Lung microvascular endothelial cell (primary cell): ENCODE data around the gene CNST. TPM values are rescaled to one million over a fixed set of nuclear protein-coding genes. Genes with fewer than 3 reads are reported as not detected.
"Not testable (repeated sequence)": the region's sequence is repeated elsewhere in the genome, so short reads cannot be mapped to it uniquely, and the experiment has no call there.

Source experiments
- DNase-seq, 2 donors: peaks; one replicate each; pipeline versions ENCODE4 v3.0.0 to v3.0.0-alpha.2; 2010; ENCODE audit warnings: low read depth in 2 of 2
- total RNA-seq: library from RNA; depleted of rRNA; stranded (reverse); fragments of >200 nt; gene quantifications from 2 replicates; pipeline ENCODE4 v1.2.1, GENCODE V29; 2014

CNST gene
- total RNA-seq, 1 donor from 2014 or later: 32.5 TPM

DNA sequence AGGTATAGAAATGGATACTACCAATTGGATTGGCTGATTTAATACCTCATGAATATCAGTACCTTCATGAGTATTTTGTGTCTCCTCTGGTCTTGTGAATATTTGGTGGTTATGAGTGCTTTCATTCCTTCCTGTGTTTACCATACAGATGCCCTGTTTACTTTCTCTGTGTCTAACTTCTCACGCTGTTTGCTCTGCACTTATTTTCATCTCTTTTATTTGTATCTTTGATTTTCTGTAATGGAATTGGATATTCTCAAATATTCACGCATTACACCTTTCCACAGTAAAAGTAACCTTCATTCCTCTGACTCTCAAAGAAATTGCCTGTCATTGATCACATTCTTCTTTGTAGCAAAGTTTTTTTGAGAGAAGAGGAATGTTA lies 16.8 kb downstream of the CNST start:
- no peak for DNase-seq

DNA sequence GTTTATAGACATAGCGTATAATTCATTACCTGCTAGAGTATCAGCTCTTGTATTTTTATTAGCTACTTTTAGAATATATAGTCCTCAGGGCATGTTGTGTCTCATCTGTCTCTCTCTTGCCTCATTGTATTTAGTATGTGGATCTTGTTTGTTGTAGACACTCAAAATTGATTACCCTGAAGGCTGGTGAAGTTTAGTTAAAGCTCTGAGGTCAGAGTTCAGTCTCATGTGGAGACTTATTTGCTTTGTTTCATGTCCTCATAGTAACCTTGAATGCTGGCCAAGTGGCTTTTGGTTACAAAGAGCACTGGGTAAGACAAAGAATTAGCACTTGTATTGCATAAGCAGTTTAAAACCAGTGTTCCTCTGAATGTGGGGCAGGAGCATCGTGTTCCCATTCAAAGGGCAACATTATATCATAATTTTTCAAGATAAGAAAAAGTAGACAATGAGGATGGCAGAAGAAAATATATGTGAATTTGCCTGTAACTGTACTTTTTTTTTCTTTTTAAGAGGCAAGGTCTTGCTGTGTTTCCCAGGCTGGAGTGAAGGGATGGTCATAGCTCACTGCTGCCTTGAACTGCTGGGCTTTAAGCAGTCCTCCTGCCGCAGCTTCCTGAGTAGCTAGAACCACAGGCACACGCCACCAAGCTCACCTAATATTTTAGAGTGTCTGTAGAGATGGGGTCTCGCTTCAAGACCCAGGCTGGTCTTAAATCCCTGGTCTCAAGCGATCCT lies 17.4 kb downstream of the CNST start:
- DNase-seq: peak; percentile 29 to 58

DNA sequence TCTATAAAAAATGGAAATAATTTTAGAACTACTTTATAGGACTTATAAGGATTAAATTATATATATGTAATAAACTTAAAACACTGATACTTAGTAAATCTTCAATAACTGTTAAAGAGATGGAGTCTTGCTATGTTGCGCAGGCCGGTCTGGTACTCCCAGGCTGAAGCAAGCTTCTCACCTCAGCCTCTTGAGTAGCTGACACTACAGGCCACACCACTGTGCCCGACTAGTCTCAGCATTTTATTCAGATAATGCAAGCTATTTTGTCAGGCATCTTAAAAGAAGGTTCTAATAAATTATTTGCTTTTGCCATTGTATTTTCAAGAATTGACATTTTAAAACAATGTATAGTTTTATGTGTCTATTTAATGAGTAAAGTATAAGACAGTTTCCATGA lies 20.8 kb downstream of the CNST start:
- no peak for DNase-seq

DNA sequence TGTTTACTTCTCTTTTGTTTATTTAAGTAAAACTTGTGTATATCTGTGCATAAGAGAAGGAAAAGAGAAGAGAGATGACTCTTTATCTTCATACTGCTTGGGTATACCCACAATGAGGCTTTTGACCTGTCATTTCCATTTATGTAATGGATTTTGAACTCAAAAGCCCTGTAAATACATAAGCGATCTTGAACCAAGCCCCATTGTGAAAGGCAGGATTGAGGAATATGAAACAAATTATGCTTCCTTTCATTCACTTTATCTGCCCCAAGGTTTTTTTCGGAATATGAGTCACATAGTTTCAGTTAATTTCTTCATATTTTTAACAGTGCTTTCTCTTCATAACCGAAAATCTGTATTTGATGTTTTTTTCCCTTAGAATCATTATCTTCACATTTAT lies 21.4 kb downstream of the CNST start:
- DNase-seq: peak; percentile 63 to 73

DNA sequence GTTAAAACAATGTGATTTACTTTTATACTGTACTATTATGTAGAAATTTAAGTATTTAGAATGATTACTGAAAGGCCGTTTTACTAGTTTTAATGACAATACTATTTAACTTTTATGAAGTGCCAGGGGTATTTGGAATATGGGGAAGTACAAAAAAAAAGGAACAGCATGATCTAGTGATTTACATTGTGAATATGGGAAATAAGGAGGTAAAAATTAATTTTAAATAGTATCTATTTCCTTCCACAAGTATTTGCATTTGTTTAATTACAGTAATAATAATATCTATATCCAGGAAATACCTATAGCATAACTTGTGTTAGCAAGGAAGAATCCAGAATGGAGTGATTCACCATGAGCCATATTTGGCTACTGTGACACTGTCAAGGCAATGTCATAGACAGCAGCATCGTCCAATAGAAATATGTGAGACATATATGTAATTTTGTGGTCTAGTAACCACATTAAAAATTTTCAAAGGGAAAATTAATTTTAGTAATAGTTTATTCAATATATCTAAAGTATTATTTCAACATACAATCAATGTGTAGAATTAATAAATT lies 22.0 kb downstream of the CNST start:
- peak; percentile 45 to 73 for DNase-seq

DNA sequence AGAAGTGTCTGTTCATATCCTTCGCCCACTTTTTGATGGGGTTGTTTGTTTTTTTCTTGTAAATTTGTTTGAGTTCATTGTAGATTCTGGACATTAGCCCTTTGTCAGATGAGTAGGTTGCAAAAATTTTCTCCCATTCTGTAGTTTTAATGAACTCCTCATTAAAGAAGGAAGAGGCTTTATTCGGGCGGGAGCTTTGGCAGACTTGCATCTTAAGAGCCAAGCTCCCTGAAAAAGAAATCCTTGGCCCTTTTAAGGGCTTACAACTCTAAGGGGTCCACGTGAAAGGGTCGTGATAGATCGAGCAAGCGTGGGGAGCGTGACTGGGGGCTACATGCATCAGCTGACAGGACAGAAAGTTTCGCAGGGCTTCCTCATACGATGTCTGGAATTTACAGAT lies 23.7 kb downstream of the CNST start:
- not testable (repeated sequence) for DNase-seq

DNA sequence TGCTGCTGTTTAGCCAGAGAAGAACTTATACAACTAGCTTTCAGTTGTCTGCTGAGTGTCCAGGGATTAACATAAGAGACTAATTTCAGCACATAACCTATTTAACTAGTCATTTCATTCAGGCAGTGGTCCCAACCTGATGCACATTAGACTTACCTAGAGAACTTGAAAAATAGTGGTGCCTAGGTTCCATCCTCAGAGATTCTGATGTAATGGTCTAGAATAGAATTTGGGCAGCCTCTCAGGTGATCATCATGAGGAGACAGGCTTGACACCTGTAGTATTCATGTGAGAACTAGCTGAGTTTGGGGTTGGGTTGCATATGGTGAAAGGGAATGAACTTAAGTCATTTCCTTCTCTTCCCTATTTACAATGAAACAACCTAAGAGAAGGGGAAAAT lies 24.8 kb downstream of the CNST start:
- no peak for DNase-seq

DNA sequence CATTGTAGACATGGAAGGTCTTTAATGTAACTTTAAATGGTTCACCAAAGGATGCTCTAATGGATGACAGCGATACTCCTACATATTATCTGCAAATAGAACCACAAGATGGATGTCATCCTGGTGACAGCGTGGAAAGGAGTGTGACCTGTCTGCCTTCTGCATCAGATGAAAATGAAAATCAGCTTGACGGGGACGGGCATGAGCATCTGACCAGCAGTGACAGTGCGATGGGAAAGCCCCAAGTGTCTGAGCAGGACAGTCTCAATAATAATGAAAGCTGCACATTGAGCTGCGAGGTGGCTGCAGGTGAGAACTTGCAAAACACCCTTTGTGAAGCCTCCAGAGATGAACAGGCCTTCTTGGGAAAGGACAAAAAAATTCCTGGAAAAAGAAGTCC lies 25.2 kb downstream of the CNST start:
- no peak for DNase-seq

DNA sequence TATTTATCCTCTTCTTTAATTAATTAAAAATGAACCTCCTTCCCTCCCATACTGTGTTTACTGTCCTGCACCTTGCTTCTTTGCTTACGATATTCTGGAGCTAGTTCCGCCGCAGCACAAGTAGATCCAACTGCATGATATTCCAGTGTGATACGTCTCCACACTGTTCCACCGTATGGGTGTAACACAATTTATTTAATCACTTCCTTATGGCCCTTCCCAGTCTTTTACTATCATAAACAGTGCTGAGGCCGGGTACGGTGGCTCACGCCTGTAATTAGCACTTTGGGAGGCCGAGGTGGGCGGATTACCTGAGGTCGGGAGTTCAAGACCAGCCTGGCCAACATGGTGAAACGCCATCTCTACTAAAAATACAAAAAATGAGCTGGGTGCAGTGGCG lies 25.7 kb downstream of the CNST start:
- DNase-seq: no peak

DNA sequence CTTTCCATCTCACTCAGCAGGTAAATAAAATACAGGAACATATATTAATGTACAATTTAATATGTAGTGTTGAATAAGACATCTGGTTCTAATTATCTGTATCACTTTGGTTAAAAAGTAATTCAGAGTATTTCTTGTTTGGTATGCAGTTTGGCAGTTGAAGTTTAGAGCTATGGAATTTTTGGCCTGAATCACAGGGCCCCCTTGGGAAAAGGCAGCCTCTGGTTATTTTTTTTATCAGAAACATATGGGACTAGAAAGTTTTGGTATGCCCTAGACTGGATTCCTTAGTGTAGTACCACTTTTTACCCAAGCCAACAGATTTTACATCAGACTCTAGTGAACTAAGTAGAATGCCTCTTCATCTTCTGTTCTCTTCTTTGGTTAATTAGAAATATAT lies 26.4 kb downstream of the CNST start:
- no peak for DNase-seq

DNA sequence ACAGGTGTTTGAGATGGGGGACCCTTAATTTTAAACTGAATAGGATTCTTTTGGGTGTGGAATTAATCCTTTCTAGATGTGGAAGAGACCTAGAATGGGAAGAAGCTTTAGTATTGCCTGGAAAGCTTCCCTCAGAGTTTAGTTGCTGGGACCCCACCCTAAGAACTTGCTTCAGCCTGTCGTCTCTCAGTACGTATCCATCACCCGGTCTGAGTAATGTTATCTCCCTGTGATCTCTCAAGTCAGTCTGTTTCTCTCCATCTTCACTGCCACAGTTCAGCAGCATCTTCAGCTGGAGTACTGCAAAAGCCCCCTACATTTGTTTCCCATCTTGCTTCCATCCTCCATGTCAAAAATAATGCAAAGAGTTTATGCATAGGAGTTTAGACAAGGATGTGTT lies 28.9 kb downstream of the CNST start:
- DNase-seq: no peak

DNA sequence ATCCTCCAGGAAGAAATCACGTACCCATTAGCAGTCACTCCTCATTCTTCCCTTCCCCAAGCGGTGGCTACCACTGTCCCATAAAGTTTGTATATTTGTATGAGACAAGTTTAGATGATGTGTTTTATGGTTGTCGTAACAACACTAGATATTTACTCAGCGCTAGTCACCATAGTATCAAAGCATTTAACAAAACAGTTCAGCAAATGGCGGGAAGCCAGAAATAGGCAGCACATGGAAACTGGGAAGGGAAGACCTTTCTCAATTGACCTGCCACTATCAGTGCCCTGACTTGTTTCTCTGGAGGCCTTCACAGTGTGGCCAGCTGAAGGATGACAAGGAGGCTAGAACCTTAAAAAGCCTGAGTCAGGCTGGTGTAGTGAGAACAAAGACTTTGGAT lies 31.1 kb downstream of the CNST start:
- DNase-seq: peak; percentile 87 to 98

DNA sequence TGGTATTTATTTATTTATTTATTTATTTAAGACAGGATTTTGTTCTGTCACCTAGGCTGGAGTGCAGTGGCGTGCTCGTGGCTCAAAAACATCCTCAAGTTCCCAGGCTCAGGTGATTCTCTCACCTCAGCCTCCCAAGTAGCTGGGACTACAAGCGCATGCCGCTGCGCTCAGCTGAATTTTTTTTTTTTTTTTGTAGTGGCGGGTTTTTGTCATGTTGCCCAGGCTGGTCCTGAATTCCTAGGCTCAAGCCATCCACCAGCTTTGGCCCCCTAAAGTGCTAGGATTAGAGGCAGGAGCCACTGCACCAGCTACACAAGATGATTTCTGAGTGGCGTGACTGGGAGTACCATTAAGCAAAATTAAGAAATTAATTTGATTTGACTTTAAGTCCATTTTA lies 31.7 kb downstream of the CNST start:
- no peak for DNase-seq

DNA sequence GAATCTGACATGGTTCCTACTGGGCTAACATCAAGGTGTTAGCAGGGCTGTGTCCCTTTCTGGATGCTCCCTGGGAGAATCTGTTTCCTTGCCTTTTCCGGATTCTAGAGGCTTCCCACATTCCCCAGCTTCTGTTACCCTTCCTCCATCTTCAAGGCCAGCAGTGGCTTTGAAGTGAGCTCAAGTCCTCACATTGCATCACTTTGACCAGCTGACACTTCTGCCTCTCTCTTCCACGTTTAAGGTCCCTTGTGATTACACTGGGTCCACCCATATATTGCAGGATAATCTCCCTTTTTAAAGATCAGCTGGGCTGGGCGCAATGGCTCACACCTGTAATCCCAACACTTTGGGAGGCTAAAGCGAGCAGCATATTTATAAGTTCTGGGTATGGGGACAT lies 33.1 kb downstream of the CNST start:
- DNase-seq: no peak

DNA sequence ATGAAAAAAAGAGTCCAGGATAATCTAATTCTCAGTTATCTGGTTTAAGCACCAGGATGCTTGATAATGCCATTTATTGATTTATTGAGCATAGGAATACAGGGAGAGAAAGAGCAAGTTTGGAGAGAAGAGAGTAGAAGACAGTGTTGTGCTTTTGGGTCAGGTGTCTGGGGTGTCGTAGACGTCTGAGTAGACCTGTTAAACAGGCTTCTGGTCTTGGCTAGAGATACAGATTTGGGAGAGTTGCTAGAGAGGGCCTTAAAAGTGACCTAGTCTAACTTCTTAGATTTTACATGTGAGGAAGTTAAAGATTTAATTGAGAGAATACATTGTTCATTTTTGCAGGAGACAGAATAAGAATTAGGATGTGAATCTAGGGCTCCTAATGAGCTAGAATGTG lies 34.3 kb downstream of the CNST start:
- no peak for DNase-seq

DNA sequence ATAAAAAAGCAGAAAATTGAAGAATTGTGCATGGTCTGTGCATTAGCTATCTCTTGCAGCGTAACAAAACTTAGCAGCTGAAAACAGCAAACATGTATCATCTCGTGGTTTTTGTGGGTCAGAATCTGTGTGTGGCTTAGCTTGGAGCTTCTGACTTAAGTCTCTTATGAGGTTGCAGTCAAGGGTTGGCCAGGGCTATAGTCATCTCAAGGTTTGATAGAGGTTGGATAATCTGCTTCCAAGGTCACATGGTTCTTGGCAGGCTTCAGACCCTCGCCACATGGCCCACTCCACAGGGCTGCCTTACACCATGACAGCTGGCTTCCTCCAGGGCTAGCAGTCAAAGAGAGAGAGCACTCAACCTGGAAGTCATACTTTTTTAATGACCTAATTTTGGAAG lies 35.9 kb downstream of the CNST start:
- DNase-seq: no peak

DNA sequence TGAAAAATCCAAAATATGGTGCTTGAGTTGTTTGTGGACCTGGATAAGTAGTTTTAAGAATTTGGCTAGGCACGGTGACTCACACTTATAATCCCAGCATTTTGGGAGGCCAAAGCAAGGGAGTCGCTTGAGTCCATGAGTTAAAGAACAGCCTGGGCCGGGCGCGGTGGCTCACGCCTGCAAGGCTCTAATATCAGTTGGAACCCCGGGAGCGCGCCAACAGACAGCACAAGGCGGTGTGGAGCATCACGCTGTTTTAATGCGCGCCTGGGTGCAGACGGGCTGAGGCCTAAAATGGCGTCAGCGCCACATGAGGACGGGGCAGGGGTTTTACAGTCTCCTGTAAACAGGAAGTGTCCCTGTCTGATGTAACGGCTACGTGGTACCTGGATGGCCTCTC lies 39.0 kb downstream of the CNST start:
- DNase-seq: not testable (repeated sequence)

DNA sequence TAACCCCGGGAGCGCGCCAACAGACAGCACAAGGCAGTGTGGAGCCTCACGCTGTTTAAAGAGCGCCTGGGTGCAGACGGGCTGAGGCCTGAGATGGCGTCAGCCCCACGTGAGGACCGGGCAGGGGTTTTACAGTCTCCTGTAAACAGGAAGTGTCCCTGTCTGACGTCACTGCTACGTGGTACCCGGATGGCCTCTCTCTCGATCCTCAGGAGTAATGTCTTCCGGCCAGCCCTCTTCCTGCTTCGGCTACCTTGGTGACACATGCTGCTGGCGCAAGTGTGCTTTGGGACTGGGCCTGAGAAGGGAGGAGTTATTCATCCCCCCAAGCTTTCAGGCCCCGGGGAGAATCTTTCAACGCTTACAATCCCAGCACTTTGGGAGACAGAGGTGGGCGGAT lies 41.2 kb downstream of the CNST start:
- DNase-seq: peak; percentile 35 to 84

DNA sequence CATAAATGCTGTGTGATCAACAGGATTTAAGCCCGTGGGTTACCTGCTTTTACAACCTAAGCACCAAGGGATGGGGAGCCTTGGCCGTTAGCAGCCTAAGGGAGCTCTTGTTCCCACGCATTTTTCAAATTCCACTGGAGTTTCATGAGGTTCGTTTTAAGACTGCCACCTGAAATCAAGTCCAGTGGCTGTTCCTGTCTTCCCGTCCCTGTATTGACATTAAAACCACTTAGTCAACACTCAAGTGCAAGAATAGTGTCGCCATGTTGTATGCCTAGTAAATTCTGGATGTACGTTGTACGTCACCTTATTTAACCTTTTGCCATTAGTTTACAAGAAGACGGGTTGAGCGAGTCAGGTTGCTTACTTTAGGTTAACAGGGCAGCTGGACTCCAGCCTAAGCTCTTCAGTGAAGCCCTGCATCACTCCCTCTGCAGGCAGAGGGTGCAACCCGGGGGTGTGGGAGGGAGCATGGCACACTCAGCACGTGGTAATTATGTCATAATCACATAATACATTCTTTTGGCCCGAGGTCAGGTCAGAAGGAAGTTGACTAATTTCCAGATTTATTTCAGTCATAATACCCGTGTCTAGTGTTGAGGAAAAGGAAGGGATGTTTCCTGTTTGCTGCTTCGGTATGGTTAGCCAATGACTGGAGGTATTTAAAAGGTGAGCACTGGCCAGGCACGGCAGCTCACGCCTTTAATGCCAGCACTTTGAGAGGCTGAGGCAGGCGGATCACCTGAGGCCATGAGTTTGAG lies 42.5 kb downstream of the CNST start:
- peak; percentile 98 for DNase-seq

DNA sequence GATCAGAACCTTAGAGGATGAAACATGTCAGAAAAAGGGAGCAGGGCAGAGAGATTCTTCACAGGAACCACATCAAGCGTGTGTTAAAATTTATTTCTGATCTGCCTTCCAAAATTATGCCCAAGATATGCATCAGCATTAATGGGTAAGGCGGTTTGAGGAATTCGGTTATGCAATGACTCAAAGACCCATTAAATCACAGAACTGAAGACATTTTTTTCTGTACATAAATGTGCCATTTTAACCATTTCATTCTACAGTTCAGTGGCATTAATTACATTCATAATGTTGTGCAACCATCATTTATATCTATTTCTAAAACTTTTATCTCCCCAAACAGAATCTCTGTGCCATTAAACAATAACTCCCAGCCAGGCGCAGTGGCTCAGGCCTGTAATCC lies 43.4 kb downstream of the CNST start:
- no peak for DNase-seq

DNA sequence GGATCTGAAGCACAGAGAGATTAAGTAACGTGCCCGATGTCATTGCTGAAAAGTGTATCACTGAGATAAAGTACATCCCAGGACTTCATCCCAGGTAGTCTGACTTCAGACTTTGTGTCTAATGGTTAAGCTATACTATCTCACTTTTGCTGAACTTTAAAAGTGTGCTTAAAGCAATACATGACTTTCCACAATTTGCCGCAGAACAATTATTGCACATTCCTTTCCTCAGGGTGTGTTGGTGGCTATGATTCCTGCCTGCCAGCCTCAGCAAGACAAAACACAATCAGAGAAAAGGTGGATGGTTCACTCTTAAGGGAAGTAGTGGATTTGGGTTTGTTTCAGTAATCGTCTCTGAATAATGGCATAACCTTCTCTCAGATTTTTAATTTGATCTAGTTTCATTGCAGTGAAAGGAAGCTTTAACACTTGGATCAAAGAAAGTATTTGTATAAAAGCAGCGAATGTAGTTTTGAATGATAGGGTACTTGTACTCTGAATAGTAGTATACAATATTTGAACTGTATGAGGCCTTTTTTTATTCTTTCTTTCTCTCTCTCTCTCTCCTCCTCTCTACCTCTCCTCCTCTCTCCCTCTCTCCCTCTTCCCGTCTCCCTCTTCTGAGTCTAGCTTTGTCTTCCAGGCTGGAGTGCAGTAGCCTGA lies 47.0 kb downstream of the CNST start:
- DNase-seq: no peak

DNA sequence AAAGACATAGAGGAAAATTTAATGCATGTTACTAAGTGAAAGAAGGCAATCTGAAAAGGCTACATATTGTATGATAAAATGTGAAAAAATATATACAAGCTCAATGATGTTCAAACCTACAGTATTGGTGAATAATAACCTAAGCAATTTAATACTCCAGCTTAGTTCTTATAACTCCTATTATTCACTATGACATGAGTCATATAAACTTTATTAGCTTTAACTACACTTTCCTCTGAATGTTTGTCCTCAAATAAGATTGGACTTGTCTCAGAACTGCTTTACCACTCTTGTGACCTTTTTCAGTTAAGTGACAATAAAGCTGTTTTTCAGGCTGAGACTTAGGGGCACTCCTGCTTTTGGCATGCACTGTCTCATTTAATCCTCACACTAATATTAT lies 50.9 kb downstream of the CNST start:
- no peak for DNase-seq
